ENCODE data around the gene KRTAP10-8.

GRCh38 chr21:44636209-44637017, 24.5 kb downstream of the KRTAP10-8 start:
- TF ChIP-seq CTCF (conservative IDR thresholded peaks at IDR 0.05 in 1 of 2, IDR thresholded peaks at IDR 0.05 in 1 of 2; ENCODE audit: extremely low read depth in 1 of 2, insufficient read depth in 1 of 2, low read depth in 1 of 2, low read length in 2 of 2) (no peak), EZH2 (IDR thresholded peaks at IDR 0.05; ENCODE audit: borderline replicate concordance, low read length) (no peak)

All from mammary epithelial cell (primary cell).